GM12878 (cell line): ENCODE results near the gene SERPINE2.

Experiments
- MYC ChIP-seq: IDR thresholded peaks from 2 replicates; pipeline ENCODE4 v1.6.1; 2011; ENCODE audit warnings: mild to moderate bottlenecking, low read length, moderate library complexity, inconsistent platforms; ENCODE audit not compliant: insufficient read depth, insufficient replicate concordance, insufficient read length, severe bottlenecking
- RELA ChIP-seq: fragments of 450-650 bp; IDR thresholded peaks from 2 replicates; pipeline ENCODE4 v1.8.0; 2014; ENCODE audit warnings: borderline replicate concordance; ENCODE audit not compliant: partially characterized antibody
- SP1 ChIP-seq: IDR thresholded peaks from one replicate; pipeline ENCODE4 v1.6.1; 2011; ENCODE audit warnings: low read depth, low read length
- USF2 ChIP-seq: IDR thresholded peaks from 2 replicates; pipeline ENCODE4 v1.6.1; 2011; ENCODE audit warnings: low read depth, low read length, improper control_type of control experiment, borderline replicate concordance
- YBX1 ChIP-seq: fragments of 450-650 bp; IDR thresholded peaks from 2 replicates; pipeline ENCODE4 v1.6.1; 2016; ENCODE audit warnings: antibody characterized with exemption

- TF ChIP-seq RELA, result no peak
- TF ChIP-seq SP1, result no peak
- no peak for TF ChIP-seq YBX1
- TF ChIP-seq USF2, result no peak
- TF ChIP-seq MYC, result no peak
These were observed 9.2 kb downstream of the SERPINE2 start for GRCh38 chr2:224029876-224030275.
